NCI-H1694 treated with DMSO at 0.1 percent for 48 hours (cell line): ENCODE data around the gene ZNRD2.

Source experiments
- DNase-seq: peaks from one replicate; lab custom pipeline; 2025; lab: John Stamatoyannopoulos, UW

The ZNRD2 gene

DNA sequence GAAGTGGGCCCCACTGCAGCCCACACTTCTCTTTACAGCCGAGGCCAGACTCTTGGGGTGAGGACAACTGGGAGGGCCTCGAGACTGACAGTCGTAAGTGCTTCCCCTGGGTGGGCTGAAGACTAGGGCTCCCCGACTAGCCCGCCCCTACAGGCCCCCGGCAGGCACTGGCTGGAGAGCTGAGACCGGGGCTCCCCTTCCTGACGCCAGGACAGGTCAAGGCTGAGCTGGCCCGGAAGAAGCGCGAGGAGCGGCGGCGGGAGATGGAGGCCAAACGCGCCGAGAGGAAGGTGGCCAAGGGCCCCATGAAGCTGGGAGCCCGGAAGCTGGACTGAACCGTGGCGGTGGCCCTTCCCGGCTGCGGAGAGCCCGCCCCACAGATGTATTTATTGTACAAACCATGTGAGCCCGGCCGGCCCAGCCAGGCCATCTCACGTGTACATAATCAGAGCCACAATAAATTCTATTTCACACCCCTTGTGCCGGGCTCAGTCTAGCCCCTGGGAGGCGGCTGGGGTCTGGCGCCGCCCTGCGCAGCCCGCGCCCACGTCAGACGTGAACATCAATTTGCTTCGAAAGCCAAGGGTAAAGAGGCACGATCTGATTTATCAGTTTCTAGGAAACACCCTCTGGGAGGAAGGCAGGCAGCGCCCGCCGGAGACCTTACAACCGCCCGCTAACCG is 31.9 kb upstream of the ZNRD2 start:
- no peak for DNase-seq

DNA sequence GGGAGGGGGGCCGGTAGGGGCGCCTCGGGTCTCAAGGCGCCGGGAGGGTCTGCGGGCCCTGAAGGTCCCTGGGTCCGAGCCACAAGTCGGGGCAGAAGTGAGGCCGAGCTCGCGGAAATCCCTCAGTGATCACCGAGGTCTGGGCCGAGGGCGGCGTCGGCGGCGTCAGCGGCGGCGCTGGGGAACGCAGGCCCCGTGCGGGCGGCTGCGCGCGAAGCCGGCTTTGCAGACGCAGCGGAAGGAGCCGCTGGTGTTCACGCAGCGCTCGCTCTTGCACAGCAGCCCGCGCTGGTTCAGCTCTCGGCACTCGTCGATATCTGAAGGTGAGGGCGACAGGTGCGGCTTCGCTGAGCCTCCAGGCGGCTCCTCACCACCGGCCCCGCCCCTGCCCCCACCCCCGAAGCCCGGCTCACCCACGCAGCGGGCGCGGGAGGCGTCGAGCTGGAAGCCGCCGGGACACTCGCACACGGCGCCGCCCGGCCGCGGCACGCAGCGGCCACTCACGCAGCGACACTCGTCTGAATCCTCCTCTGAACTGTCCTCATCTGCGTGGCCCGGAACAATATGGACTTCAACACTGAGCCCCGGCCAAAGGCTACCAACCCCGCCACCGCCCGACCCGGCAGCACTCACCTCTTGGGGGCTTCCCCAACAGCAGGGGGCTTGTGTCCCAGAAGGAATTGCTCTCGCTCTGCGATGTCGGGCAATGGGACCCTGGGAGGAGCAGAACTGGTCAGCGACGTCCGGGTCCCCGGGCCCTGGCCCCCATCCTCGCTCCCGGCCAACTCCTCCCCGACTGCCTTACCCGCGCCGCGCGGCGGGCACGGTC is 31.1 kb upstream of the ZNRD2 start:
- DNase-seq = no peak

DNA sequence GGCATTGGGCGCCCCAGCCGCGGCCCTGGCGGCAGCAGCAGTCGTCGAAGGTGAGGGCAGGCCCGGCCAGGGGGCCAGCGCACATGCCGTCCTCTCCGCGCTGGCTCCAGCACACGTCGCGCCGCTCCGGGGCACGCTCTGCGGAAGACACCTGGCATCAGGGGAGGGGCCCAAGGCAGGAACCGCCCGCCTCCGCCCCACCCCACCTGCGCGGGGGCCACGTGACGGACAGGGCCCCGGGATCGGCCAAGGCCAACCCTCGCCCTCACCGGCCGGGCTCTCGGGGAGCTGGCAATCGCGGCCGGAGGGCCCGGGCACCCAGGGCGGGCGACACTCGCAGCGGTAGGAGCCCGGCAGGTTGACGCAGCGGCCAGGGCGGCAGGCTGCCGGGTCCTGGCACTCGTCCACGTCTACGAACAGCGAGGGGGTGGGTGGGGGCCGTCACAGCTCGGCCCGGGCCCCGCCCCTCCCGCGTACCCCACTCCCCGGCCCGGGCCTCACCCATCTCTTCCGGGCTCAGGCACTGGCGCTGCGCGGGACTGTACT is 30.5 kb upstream of the ZNRD2 start:
- peak; percentile 40 for DNase-seq

DNA sequence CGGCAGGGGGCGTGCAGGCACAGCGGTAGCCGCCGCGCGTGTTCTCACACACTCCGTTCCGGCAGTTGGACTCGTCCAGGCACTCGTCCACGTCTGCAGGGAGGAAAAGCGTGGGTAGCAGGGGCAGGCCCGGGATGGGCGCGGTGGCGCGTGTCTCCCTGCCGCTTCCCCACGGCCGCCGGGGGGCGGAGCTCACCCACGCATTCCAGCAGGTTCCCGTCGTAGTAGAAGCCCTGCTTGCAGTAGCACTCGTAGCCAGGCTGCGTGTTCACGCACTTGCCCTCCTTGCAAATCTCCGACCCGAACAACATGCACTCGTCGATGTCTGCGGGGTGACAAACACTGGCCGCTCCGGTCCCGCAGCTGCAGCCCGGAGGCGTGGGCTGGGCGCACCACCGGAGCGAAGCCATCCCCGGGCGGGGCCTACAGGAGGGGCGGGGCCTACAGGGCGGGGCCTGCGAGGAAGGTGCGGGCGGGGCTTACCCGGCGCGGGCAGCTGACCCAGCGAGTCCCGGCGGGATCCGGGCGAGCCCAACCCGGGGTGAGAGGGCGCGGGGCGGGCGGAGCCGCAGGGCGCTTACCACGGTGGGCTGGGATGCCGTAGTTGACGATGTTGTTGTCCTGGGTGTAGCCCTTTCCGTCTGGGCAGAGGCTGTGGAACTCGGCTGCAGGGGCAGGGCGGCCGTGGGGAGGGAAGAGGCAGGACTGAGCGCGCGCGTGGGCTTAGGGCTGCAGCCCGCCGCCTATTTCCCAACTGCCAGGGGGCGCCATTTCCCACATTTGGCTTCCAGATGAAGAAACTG is 29.8 kb upstream of the ZNRD2 start:
- peak; percentile 59 for DNase-seq

DNA sequence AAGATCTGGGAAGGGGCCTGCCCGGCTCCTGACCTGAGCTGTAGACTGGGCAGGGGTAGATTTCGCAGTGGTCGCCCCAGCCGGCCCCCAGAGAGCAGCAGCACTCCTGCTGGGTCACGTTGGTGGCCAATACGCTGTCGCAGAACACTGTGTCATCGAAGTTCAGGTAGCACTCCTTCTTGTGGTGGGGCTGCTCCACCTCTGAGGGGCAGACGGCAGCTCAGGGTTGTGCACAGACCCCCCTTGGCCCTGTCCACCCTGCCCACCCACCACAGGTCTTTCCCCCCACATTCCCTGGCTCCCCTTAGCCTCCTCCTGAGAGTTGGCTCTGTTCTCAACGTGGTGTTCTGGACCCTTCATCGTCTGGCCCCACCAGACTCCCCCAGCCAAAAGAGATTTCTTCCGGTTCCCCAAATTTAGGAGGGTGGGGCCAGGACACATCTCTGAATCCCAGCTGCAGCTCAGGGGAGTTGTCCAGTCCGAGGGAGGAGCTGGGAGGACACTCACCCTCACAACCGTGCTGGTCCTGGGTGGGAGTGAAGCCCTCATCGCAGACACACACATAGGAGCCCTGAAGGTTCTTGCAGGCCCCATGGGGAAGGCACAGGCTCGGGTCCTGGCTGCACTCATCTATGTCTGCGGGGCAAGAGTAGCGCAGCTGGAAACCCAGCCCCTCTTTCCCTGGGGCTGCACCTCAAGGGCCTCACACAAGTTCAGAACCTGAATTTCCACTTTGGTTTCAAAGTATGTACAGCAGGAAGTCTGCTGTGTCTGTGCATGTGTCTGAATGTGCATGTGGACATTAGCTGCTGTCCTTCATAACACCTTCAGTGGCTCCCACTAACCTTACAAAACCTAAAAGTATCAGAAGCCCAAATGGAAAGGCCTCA is 28.9 kb upstream of the ZNRD2 start:
- DNase-seq = no peak

DNA sequence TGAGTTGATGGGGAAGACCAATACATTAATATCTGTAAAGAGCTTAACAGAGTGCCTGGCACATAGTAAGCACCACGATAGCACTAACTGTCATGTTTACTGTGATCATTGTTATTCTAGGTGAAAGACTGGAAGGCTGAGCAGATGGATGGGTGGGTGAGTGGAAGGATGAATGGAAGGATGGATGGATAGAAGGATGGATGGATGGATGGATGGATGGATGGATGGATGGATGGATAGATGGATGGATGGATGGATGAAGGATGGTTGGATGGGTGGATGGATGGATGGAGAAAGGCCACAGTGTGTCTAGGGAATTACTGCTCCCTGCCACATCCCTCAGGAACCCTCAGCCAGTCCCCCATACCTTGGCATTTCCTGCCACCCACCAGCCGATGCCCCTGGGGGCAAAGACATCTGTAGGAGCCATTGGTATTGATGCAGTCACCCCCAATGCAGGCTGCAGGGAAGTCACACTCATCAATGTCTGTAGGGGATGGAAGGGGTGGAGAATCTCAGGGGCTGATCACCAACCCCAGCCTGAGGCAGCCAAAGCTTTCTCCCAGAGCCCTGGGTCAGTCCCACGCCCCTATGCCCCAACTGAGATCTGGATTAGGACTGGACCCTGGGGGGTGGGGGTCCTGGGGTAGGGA is 27.4 kb upstream of the ZNRD2 start:
- DNase-seq = no peak

DNA sequence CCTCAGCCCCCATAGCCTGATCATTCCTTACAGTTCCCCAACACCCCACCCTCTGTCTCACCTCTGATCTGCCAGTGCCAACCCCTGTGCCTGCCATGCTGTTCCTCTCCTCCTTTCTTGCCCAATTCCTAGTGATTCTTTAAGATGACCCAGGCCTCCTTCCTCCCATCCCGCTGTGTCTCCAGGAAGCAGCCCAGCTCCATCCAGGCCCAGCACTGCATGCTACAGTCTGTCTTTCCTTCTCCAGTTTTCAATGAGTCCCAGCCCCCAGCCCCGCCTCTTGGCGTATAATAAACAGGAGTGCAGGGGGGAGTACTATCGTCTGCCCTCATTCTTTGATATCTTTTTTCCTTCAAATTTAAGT is 24.4 kb upstream of the ZNRD2 start:
- no peak for DNase-seq

DNA sequence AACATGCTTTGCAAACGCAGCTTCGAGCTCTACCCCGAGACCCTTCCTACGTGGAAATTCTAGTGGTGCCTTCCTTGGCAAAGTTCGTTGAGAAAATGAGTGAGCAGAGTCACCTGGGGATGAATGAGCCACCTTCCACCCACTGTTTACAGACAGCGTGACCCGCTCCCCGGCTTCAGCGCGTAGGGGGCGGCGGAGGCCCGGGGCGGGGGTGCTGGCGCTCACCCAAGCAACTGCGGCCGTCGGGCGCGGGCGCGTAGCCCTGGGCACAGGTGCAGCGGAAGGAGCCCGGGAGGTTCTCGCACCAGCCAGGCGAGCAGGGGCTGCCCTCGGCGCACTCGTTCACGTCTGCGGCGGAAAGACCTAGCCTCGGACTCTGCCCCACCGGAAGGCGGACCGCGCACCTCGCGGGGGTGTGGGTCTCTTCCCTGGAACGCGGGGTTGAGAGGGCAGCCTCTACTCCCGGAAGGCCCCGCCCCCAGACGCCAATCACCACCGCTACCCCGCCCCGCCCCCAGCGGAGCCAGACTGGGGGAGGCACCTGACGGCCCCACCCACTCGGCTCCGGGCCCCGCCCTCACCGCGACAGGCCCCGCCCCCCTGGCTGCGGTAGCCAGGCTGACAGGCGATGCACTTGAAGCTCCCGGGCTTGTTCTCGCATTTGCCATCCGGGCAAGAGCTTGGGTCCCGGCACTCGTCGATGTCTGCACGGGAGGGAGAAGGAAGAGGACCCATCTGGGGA is 23.9 kb upstream of the ZNRD2 start:
- no peak for DNase-seq

DNA sequence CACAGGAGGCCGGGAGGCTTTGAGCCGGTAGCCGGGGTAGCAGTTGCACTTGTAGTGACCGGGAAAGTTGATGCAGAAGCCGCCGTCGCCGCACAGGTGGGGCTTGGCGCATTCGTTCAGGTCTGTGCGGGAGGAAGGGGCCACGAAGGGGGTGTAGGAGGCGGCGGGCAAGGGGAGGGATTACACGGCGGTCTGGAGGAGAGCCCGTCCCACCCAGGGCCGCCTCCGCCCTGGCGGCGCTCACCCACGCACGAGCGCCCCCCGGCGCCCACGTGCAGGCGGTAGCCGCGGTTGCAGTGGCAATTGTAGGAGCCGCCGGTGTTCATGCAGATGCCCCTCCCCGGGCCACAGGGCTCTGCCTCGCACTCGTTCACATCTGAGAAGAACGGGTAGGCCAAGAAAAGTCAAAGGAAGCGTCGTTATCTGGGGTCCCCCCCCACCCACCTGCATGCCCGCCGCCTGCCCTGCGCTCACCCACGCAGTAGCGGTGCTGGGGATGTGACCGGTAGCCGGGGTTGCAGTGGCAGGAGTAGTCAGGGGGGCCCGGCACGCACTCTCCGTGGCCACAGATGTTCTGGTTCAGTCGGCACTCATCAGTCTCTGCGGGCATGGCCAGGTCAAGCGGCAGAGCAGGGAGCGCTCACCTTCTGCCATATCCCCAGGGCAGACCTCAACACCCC is 22.7 kb upstream of the ZNRD2 start:
- DNase-seq = no peak

DNA sequence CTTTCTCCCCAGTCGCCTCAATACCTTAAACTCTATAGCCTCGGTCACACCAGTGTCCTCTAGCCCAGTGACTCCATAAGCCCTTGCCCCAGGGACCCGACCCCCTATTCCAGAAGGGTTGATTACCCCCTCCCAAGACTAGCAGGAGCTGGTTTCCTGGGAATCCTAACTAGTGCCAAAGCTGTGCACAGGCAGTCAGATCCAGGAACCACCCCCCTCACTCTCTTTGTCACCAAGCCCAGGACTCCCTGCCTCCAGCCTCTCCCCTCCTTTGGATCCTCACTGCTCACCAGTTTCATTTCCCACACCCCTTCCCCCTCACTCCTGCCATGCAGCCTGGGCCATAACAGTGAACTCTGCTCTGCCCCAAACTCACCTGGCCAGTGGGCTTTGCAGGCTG is 21.9 kb upstream of the ZNRD2 start:
- no peak for DNase-seq

DNA sequence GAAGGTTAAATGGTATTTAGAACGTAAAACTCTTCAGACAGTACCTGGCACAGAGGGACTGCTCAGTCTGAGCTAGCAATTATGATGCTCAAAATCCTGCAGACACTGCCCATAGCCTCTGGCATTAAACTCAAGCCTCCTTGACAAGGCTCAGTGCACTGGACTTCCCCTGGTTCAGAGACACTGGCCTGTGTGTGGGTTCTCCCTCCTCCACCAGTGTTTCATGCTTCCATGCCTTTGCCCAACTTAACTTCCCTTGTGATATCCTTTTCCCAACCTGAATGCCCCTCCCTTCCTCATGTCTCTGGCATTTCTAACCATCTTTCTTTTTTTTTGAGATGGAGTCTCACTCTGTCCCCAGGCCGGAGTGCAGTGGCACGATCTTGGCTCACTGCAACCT is 21.2 kb upstream of the ZNRD2 start:
- no peak for DNase-seq

DNA sequence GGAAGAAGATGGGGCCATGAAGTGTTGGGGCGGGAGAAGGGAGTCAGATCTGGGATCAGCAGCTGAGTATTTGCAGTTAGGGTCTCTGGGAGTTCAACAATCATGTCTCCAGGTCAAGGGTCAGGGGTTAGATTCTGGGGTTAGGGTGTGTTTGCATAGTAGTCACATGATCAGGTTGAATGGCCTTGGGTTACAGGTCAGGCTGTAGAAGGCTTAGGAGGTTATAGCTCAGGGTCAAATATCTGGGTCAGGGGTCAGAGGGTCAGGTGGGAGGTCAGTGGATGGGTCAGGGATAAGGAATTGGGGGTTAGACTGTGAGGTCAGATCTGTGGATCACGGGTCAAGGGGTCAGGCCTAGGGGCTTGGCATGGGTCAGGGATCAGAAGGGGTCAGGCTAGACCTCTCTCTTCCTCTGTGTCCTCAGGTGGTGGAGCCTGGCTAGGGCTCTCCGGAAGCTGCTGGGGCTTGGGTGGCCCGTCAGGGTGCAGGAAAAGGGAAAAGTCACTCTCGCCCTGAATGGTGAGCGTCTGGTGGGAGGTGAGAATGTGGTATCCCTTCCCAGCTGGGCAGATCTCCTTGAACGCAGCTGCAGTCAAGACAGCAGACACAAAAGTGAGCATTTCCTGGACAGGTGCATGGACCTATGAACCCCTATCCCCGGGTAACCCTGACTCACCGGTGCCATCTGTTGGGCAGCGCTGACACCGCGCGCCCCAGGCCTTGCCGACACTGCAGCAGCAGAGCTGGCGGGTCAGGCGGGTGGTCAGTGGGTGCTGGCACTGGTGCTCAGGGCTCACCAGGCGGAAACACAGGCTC is 18.5 kb upstream of the ZNRD2 start:
- DNase-seq = no peak

DNA sequence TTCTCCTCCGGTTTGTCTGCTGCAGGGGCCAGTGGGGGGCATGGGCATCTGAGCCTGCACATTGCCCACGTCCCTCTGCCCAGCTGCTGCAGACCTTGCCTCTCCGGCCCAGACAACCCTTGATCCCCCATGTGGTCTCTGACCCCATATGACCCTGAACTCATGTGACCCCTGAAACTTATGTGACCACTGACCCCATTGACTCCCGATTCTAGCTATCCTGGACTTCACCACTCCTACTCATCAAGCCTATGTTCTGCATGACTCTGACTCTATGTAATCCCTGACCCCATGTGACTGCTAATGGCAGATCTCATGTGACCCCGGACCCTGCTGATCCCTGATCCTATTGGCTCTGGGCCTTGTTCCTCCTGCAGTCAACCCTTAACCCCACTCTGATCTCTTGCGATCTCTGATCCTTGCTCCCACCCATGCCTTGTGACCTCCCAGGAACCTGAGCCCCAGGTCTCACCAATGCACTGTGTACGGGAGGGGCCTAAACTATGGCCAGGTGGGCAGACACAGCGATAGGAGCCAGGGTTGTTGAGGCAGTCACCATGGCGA is 17.8 kb upstream of the ZNRD2 start:
- DNase-seq = no peak

DNA sequence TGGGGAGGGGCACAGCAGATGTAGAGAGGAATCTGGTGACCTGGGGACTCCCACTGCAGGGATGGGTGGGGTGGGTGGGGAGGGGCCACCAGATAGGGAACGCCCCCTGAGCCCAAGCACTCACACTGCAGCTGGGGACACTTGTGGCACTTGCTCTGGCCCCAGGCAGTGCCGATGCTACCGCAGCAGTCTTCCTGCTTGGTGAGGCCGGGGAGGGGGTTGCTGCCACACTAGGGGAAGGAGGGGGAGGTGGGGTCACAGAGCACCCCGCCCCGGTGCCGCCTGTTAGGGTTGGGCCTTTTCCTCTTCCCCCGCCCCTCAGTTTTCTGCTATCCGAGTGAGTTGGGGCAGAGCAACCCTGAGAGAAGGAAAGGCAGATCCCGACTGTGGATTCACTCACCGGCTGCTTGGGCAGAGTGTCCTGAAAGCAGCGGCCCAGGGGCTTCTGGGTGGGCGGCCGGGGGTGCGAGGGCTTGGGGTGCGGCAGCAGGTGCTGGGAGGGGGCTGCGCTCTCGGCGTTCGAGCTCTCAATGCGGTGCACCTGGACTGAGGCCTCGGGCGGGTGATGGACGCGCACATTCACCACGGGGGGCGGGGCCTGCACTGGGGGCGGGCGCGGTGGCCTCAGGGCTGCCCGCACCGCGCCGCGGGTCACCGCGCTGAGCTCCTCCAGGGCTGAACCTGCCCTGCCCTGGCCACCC is 16.8 kb upstream of the ZNRD2 start:
- DNase-seq = no peak

DNA sequence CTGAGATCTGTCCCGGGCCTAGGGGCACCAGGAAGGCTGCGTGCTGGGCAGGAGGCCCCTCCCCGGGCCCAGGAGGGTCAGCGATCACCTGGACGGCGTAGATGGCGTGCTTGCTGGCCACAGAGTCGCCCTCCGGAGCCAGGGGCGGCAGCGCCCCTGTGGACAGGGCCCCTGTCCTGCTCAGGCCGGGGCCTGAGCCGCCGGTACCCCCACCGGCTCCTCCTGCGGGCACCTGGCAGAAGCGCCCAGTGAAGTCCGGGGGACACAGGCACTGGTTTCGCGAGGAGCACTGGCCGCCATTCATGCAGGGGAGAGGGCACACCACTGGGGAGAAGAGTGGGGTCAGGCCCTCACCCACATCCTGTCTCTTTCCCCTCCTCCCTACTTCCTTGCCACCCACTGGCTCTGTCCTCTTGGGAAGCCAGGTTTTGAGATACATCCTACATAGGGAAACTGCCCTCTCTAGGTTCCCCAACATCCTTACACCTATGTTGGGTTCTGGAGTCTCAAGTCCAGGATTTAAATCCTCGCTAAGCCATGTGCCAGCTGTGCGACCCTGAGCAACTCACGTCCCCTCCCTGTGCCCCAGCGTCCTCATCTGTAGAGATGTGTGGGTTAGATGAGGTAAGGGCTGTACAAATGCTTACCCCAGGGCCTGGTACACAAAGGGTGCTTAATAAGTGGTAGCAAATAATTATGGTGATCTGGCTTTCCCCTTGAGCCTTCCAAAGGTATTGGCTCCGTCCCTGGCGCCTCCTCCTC is 16.0 kb upstream of the ZNRD2 start:
- no peak for DNase-seq

DNA sequence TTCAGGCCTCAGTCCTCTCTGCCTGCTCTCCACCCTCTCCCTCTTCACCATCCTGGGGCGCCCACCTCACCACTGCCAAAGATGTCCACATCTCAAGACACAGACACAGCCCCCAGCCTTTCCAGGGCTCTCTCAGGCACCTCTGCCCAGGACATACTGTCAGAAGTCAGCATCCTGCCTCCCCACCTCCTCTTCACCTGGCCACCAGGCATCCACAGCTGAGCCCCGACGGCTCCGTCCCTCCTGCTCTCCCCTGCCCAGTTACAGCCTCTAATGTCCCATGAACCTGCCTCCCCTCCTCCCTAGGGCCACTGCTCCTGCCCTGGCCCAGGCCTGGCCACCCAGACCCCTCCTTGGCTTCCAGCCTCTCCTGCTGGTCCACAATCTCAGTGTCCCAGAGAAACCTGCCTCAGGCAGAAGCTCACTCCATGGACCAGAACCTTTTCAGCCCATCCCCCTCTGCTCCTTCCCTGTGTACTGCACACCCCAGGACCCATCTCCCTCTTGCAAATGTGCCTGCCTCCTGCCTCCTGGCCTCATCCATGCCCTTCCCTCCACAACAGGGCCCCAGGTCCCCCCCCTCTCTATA is 15.3 kb upstream of the ZNRD2 start:
- DNase-seq = no peak
